GM12878 (cell line): ENCODE results near the gene LDLRAD3. TPM values are rescaled to one million over a fixed set of nuclear protein-coding genes. Genes with fewer than 3 reads are reported as not detected.

ENCODE experiments used
- ASH2L ChIP-seq: fragments of 300-600, 200-600 bp; sonication (generic); IDR thresholded peaks from 2 replicates; pipeline ENCODE4 v1.6.1; 2017; ENCODE audit warnings: low read depth, mild to moderate bottlenecking, borderline replicate concordance
- CBX5 ChIP-seq: sonication (generic); IDR thresholded peaks from 2 replicates; pipeline ENCODE4 v1.6.1; 2016; ENCODE audit warnings: low read depth, moderate library complexity, mild to moderate bottlenecking, inconsistent platforms
- CEBPZ ChIP-seq: fragments of 150-350 bp; IDR thresholded peaks from 2 replicates; pipeline ENCODE4 v1.6.1; 2016; ENCODE audit warnings: low read depth, low read length
- CHD2 ChIP-seq: IDR thresholded peaks from 2 replicates; pipeline ENCODE4 v1.6.1; 2011; ENCODE audit warnings: low read depth, low read length, improper control_type of control experiment, borderline replicate concordance
- EED ChIP-seq: sonication (generic); IDR thresholded peaks from 2 replicates; pipeline ENCODE4 v1.6.1; 2016; ENCODE audit warnings: antibody characterized with exemption, low read depth
- KAT2A ChIP-seq: conservative IDR thresholded peaks from 2 replicates; pipeline ENCODE4 v1.6.1; 2011; ENCODE audit warnings: low read depth, low read length; ENCODE audit not compliant: control insufficient read depth
- MEF2B ChIP-seq: fragments of 450-650 bp; IDR thresholded peaks from 2 replicates; pipeline ENCODE4 v1.6.1; 2018; ENCODE audit warnings: mild to moderate bottlenecking, moderate library complexity; ENCODE audit not compliant: partially characterized antibody, poor library complexity, severe bottlenecking
- MYB ChIP-seq: fragments of 150-350 bp; IDR thresholded peaks from 2 replicates; pipeline ENCODE4 v1.6.1; 2014; ENCODE audit warnings: mild to moderate bottlenecking, low read depth, low read length, borderline replicate concordance
- NR2C2 ChIP-seq: IDR thresholded peaks from 2 replicates; pipeline ENCODE4 v1.6.1; 2011; ENCODE audit warnings: borderline replicate concordance, low read depth; ENCODE audit not compliant: control insufficient read depth, insufficient read length
- RAD21 ChIP-seq: IDR thresholded peaks from 2 replicates; pipeline ENCODE4 v1.6.1; 2011; ENCODE audit warnings: mild to moderate bottlenecking, low read depth, low read length, moderate library complexity; ENCODE audit not compliant: insufficient read depth
- RCOR1 ChIP-seq: conservative IDR thresholded peaks from 2 replicates; pipeline ENCODE4 v1.6.1; 2012; ENCODE audit warnings: low read depth, low read length, improper control_type of control experiment
- RFX5 ChIP-seq: IDR thresholded peaks from 2 replicates; pipeline ENCODE4 v1.6.1; 2011; ENCODE audit warnings: low read depth, low read length, improper control_type of control experiment
- SIN3A ChIP-seq: IDR thresholded peaks from 2 replicates; pipeline ENCODE4 v1.6.1; 2012; ENCODE audit warnings: low read depth, low read length, improper control_type of control experiment
- SIX5 ChIP-seq: IDR thresholded peaks from 2 replicates; pipeline ENCODE4 v1.6.1; 2011; ENCODE audit warnings: mild to moderate bottlenecking, low read depth, low read length, moderate library complexity; ENCODE audit not compliant: severe bottlenecking
- SPI1 ChIP-seq: IDR thresholded peaks from 2 replicates; pipeline ENCODE4 v1.6.1; 2011; ENCODE audit warnings: low read depth, mild to moderate bottlenecking, low read length, moderate library complexity, borderline replicate concordance; ENCODE audit not compliant: insufficient read depth
- SREBF1 ChIP-seq: IDR thresholded peaks from 2 replicates; pipeline ENCODE4 v1.6.1; 2012; ENCODE audit warnings: mild to moderate bottlenecking, low read length
- USF1 ChIP-seq: IDR thresholded peaks from 2 replicates; pipeline ENCODE4 v1.6.1; 2011; ENCODE audit warnings: borderline replicate concordance, low read depth, mild to moderate bottlenecking, moderate library complexity, mixed read lengths, low read length; ENCODE audit not compliant: insufficient read depth; ENCODE audit errors: extremely low read length
- polyA plus RNA-seq, 11 experiments: library from polyadenylated mRNA; depleted of rRNA in 4 of 11; unstranded in 6 of 11; stranded (reverse) in 5 of 11; fragments of >200 nt; fragmentation: Nextera tagmentation in 4 of 11; fragmentation: Illumina TruSeq in 1 of 11; extraction: Ambion mirVana in 4 of 11; extraction: Trizol in 1 of 11; gene quantifications; 1 replicate in 1 of 11; 2 replicates in 10 of 11; pipeline versions ENCODE4 v1.2.1 to v1.2.3, GENCODE V29; 2011 to 2016; ENCODE audit warnings: inconsistent platforms in 2 of 11, missing spikeins in 2 of 11, low read depth in 1 of 11
- total RNA-seq, 4 experiments: library from RNA; depleted of rRNA in 3 of 4; stranded (reverse); fragments of >200 nt in 3 of 4; fragmentation: Illumina TruSeq in 1 of 4; extraction: Trizol in 1 of 4; gene quantifications; 2 replicates each; pipeline versions ENCODE4 v1.2.1 to v1.2.3, GENCODE V29; 2013 to 2021
- TF ChIP-seq, protein P1 (sequence below): fragments of 450-650 bp; IDR thresholded peaks from 2 replicates; pipeline ENCODE4 v1.6.1; 2017; ENCODE audit warnings: mild to moderate bottlenecking, low read depth, inconsistent platforms; ENCODE audit not compliant: poor library complexity, severe bottlenecking
- TF ChIP-seq, protein P2 (sequence below): fragments of 150-350 bp; IDR thresholded peaks from 2 replicates; pipeline ENCODE4 v1.6.1; 2014; ENCODE audit warnings: mild to moderate bottlenecking, low read depth, low read length
- TF ChIP-seq, protein P3 (sequence below): fragments of 450-650 bp; IDR thresholded peaks from 2 replicates; pipeline ENCODE4 v1.6.1; 2017; ENCODE audit warnings: borderline replicate concordance

The LDLRAD3 gene
- total and polyA plus RNA-seq, 10 of the 15 experiments (the other 5 are each of a cell fraction or from before 2014, with no cell fraction given): 2.5 to 17.2 (median 10.7) TPM

DNA sequence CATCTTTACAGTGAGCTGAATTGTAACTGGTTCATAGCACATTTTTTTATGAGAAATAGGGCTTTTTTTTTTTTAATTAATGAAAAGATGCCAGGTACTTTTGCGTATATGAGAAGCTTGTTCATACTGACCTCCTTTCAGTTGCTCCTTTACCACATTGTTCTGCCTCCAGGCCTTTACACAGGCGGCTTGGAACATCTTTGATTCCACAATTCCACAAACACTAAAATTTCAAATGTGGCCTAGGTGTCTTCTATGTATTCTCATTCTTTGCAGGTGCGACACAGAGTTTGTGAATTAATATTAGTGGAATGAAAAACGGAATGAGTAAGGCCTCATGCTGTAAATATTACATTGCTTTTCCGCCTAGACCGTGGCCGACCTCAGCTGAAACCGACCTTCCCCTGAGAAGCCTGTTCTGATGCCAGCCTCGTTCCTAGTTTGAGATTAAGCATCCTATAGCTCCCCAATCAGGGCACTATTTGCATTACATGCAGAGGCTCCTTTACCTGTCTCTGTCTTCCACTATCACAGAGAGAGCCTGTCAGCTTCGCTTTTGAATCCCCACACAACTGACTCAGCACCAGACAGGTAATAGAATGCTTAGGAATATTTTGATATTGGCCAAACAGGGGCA is 125.8 kb downstream of the LDLRAD3 start (continued):
- TF ChIP-seq CEBPZ (no peak), MYB (no peak), CBX5 (no peak), NR2C2 (no peak), SPI1 (peak; percentile 84; the same call in 1 of the 2 replicates), RAD21 (peak; percentile 64), KAT2A (no peak), SREBF1 (no peak), SIN3A (no peak), ASH2L (no peak), CHD2 (no peak), MEF2B (no peak), EED (peak; percentile 38; the same call in 1 of the 2 replicates), RFX5 (no peak), RCOR1 (no peak), USF1 (no peak), SIX5 (no peak)
- TF ChIP-seq, protein P1, sequence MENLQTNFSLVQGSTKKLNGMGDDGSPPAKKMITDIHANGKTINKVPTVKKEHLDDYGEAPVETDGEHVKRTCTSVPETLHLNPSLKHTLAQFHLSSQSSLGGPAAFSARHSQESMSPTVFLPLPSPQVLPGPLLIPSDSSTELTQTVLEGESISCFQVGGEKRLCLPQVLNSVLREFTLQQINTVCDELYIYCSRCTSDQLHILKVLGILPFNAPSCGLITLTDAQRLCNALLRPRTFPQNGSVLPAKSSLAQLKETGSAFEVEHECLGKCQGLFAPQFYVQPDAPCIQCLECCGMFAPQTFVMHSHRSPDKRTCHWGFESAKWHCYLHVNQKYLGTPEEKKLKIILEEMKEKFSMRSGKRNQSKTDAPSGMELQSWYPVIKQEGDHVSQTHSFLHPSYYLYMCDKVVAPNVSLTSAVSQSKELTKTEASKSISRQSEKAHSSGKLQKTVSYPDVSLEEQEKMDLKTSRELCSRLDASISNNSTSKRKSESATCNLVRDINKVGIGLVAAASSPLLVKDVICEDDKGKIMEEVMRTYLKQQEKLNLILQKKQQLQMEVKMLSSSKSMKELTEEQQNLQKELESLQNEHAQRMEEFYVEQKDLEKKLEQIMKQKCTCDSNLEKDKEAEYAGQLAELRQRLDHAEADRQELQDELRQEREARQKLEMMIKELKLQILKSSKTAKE: no peak
- TF ChIP-seq, protein P2, sequence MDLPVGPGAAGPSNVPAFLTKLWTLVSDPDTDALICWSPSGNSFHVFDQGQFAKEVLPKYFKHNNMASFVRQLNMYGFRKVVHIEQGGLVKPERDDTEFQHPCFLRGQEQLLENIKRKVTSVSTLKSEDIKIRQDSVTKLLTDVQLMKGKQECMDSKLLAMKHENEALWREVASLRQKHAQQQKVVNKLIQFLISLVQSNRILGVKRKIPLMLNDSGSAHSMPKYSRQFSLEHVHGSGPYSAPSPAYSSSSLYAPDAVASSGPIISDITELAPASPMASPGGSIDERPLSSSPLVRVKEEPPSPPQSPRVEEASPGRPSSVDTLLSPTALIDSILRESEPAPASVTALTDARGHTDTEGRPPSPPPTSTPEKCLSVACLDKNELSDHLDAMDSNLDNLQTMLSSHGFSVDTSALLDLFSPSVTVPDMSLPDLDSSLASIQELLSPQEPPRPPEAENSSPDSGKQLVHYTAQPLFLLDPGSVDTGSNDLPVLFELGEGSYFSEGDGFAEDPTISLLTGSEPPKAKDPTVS: no peak
- TF ChIP-seq, protein P3, sequence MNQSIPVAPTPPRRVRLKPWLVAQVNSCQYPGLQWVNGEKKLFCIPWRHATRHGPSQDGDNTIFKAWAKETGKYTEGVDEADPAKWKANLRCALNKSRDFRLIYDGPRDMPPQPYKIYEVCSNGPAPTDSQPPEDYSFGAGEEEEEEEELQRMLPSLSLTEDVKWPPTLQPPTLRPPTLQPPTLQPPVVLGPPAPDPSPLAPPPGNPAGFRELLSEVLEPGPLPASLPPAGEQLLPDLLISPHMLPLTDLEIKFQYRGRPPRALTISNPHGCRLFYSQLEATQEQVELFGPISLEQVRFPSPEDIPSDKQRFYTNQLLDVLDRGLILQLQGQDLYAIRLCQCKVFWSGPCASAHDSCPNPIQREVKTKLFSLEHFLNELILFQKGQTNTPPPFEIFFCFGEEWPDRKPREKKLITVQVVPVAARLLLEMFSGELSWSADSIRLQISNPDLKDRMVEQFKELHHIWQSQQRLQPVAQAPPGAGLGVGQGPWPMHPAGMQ: no peak
